Measurements from ENCODE around the gene LRRC56. TPM values are rescaled to one million over a fixed set of nuclear protein-coding genes. Genes with fewer than 3 reads are reported as not detected.
A peak's percentile ranks its signal among the peaks of the same experiment; 100 is the strongest.

Gene LRRC56
- total and polyA plus RNA-seq, 2 of the 13 experiments (the other 11 are each of a cell fraction or from before 2014, with no cell fraction given): 0.11 to 0.29 TPM

GRCh38 chr11:559712-560304 is 22.5 kb downstream of the LRRC56 start (continued):
- TF ChIP-seq NKX3-1 (CRISPR knock-in tag; IDR thresholded peaks at IDR 0.05): no peak
- TF ChIP-seq POLR2G (IDR thresholded peaks at IDR 0.05; ENCODE audit: low read depth, low read length): peak; percentile 27
- peak; percentile 59; the same call in 1 of the 2 replicates for TF ChIP-seq NCOA1 (CRISPR knock-in tag; IDR thresholded peaks at IDR 0.05)
- no peak for TF ChIP-seq TBP (CRISPR knock-in tag; IDR thresholded peaks at IDR 0.05)

GRCh38 chr11:560305-561147 is 23.2 kb downstream of the LRRC56 start, which contains the start of the genes LMNTD2 and RASSF7:
TSS of gene LMNTD2 (minus strand) at chr11:560738. CDS start at chr11:560716, 22 bp downstream.
TSS of gene RASSF7 (plus strand) at chr11:560970. CDS start at chr11:561769, 799 bp downstream.
- Histone ChIP-seq H3K79me2 (ENCODE audit: insufficient read depth, low read length) (peaks cover 8% of the 10 kb centered on the region), H3K27me3 (ENCODE audit: control insufficient read depth in 1 of 2, insufficient read depth in 2 of 2, low read length in 2 of 2) (no peaks in the 10 kb centered on the region), H3K27ac (ENCODE audit: extremely low read length, insufficient read depth, low read length) (peak within 1 kb of the TSS; percentile 93), H2AFZ (ENCODE audit: low read length) (no peak within 1 kb of the TSS), H3K4me1 (ENCODE audit: insufficient read depth, low read length) (peaks cover 75% of the 10 kb centered on the region), H4K20me1 (ENCODE audit: insufficient read depth, low read length) (peaks cover 4% of the 10 kb centered on the region; the same call in 1 of the 2 replicates), H3K9ac (ENCODE audit: insufficient read depth, low read depth, low read length) (peak within 1 kb of the TSS; percentile 83), H3K9me3 (ENCODE audit: low read length) (no peaks in the 10 kb centered on the region), H3K4me3 (replicated peaks in 1 of 3; ENCODE audit: insufficient read depth in 1 of 3, low read depth in 2 of 3, low read length in 3 of 3) (peak within 1 kb of the TSS; percentile 80 to 95 (median 92)), H3K4me2 (ENCODE audit: low read depth, low read length) (peak within 1 kb of the TSS; percentile 95), H3K36me3 (replicated peaks in 1 of 2; ENCODE audit: control insufficient read depth in 1 of 2, insufficient read depth in 2 of 2, low read length in 2 of 2) (peaks cover 0 to 2% of the 10 kb centered on the region in 2 experiments; a peak in 3 of 5 replicates)
- ATAC-seq: peak; percentile 56
- POLR2A ChIA-PET: interaction anchor here (0.8 to 2.1 kb wide), 22 partner anchors 9 to 354 kb away, joined by 3 to 32 read pairs (median 5); partner anchors contain the start of genes BET1L, DEAF1, HRAS and PHRF1
- under 1% methylated on average over 17 of the region's 95 CpGs for WGBS (ENCODE audit: low lambda C conversion rate)
- intact Hi-C loops (cut with micrococcal nuclease; ENCODE audit: unreplicated experiment): loop anchor here (1.0 kb wide), 1 partner anchor 28 kb away; no protein-coding TSS in a partner anchor
- DNase-seq (ENCODE audit: low spot score): peak; percentile 75
- no peak for FAIRE-seq
- in situ Hi-C loops (cut with HindIII; ENCODE audit: extremely low pct_ligation_motif_present, low pct_unique_long_range_greater_than_20kb): no loop called here
- BruUV-seq (replicated peaks): TSS peak; percentile 81
- CTCF ChIA-PET (ENCODE audit: low intra/inter-chr PET ratio, low total read pairs): no interaction called here
- TF ChIP-seq SMAD1 (CRISPR knock-in tag; IDR thresholded peaks at IDR 0.05; ENCODE audit: borderline replicate concordance, low read depth): no peak
- TF ChIP-seq SP1 (IDR thresholded peaks at IDR 0.05): no peak
- peak; percentile 93 for TF ChIP-seq SP1 (CRISPR knock-in tag; IDR thresholded peaks at IDR 0.05)
- 0 out of 2 replicates have a peak, but pooled peaks have one; percentile 41 for TF ChIP-seq ZNF639 (CRISPR knock-in tag; conservative IDR thresholded peaks at IDR 0.05)
- peak; percentile 98 for TF ChIP-seq ZFX (CRISPR knock-in tag; IDR thresholded peaks at IDR 0.05; ENCODE audit: low read depth)
- no peak for TF ChIP-seq TCF12 (IDR thresholded peaks at IDR 0.05)
- 0 out of 2 replicates have a peak, but pooled peaks have one; percentile 24 for TF ChIP-seq TCF12 (CRISPR knock-in tag; IDR thresholded peaks at IDR 0.05)
- peak; percentile 90 for TF ChIP-seq ZNF788 (CRISPR knock-in tag; IDR thresholded peaks at IDR 0.05; ENCODE audit: borderline replicate concordance)
- TF ChIP-seq ZNF225 (CRISPR knock-in tag; IDR thresholded peaks at IDR 0.05): 0 out of 2 replicates have a peak, but pooled peaks have one; percentile 33
- no peak for TF ChIP-seq GRHL1 (CRISPR knock-in tag; conservative IDR thresholded peaks at IDR 0.05)
- TF ChIP-seq THRA (CRISPR knock-in tag; IDR thresholded peaks at IDR 0.05; ENCODE audit: borderline replicate concordance): peak; percentile 55; the same call in 1 of the 2 replicates
- peak; percentile 39; the same call in 1 of the 2 replicates for TF ChIP-seq ZKSCAN8 (CRISPR knock-in tag; IDR thresholded peaks at IDR 0.05; ENCODE audit: borderline replicate concordance)
- 0 out of 2 replicates have a peak, but pooled peaks have one; percentile 37 for TF ChIP-seq ZBTB42 (CRISPR knock-in tag; IDR thresholded peaks at IDR 0.05)
- TF ChIP-seq ZNF891 (CRISPR knock-in tag; IDR thresholded peaks at IDR 0.05): no peak
